ENCODE results near the gene GNPDA1. TPM values are rescaled to one million over a fixed set of nuclear protein-coding genes. Genes with fewer than 3 reads are reported as not detected.

The GNPDA1 gene
- total RNA-seq, 4 donors from 2014 or later = 14.9 to 31.9 (median 23.5) TPM

DNA sequence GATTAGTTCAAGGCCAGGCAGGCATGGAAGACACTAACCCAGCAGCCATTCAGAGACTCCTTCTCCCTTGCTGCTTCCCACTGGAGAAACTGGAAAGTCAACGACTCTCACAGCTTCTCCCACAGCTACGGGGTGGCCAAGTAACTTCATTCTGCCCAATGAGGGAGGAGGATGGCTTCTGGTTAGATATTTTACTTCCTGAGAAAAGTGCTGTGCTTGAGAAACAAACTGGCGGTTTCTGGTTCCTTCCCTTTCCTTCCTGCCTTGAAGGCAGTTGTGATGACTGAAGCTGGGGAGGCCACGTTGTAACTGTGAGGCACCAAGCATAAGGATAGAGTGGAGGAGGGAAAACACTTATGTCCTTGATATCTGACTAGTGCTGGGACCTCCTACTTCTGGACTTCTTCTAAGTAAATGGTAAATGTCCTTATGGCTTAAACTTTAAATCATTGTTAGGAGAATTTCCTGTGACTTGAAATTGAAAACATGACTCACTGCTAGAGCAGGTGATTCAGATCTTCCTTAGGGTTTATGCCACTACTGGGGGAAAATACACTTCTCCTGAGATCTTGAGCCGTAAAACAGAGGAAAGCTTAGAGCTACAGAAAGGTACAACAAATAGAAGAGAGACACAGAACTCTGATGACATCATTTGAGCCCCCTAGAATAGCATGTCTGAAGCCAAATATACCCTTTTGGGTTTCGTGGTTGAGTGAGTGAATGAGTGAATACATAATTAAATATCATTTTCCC lies 3.1 kb upstream of the GNPDA1 start:
- H3K9me3 ChIP-seq = no peaks in the 10 kb centered on the region
- peaks cover 0 to 31% (median 3%) of the 10 kb centered on the region in 4 donors for H3K4me1 ChIP-seq
- H3K4me3 ChIP-seq = no peak overlapping the region
- no peaks in the 10 kb centered on the region for H3K36me3 ChIP-seq
- no peaks in the 10 kb centered on the region for H3K27me3 ChIP-seq
- DNase-seq = peak in 2 of 3 donors; percentile 44 to 60
- peak overlapping the region; percentile 51 to 93 (median 63) for H3K27ac ChIP-seq
- no peak for TF ChIP-seq POLR2A (IDR thresholded peaks at IDR 0.05)

DNA sequence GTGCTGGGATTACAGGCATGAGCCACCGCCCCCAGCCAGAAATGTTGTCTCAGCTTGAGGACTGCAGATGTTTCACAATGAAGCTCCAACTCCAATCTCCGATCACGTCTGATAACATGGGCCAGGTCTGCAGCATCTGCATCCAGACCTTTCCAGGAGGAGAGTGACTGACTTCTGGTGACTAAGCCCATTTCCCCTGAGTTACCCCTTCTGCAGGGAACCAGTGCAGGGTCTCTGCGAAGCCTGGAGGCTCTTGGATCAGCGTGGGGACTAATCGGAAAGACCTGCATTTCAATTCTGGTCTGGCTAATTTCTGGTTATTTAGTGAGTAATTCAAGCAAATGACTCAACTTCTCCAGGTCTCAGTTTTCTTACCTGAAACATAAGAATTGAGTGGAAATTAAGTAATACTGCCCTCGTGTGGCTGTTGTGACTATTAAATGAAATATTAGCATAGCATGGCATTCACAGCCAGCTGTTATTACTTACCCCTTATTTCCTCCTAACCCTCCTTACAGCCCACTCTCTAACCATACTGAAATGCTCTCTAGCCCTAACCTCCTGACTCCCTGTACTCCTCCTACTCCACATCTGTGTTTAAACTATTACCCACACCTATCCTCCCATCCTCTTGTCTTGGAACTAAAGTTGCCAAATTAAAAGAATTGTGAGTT lies 2.2 kb upstream of the GNPDA1 start:
- Histone ChIP-seq H3K4me1 (peaks cover 0 to 31% (median 3%) of the 10 kb centered on the region in 4 donors), H3K27ac (peak overlapping the region; percentile 51 to 93 (median 63)), H3K4me3 (no peak overlapping the region), H3K27me3 (no peaks in the 10 kb centered on the region), H3K9me3 (no peaks in the 10 kb centered on the region), H3K36me3 (no peaks in the 10 kb centered on the region)
- DNase-seq = peak in 1 of 3 donors; percentile 35
- TF ChIP-seq, protein P1, sequence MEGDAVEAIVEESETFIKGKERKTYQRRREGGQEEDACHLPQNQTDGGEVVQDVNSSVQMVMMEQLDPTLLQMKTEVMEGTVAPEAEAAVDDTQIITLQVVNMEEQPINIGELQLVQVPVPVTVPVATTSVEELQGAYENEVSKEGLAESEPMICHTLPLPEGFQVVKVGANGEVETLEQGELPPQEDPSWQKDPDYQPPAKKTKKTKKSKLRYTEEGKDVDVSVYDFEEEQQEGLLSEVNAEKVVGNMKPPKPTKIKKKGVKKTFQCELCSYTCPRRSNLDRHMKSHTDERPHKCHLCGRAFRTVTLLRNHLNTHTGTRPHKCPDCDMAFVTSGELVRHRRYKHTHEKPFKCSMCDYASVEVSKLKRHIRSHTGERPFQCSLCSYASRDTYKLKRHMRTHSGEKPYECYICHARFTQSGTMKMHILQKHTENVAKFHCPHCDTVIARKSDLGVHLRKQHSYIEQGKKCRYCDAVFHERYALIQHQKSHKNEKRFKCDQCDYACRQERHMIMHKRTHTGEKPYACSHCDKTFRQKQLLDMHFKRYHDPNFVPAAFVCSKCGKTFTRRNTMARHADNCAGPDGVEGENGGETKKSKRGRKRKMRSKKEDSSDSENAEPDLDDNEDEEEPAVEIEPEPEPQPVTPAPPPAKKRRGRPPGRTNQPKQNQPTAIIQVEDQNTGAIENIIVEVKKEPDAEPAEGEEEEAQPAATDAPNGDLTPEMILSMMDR (IDR thresholded peaks at IDR 0.05) = peak; percentile 32 to 72 (median 62)
- TF ChIP-seq POLR2A (IDR thresholded peaks at IDR 0.05) = no peak

DNA sequence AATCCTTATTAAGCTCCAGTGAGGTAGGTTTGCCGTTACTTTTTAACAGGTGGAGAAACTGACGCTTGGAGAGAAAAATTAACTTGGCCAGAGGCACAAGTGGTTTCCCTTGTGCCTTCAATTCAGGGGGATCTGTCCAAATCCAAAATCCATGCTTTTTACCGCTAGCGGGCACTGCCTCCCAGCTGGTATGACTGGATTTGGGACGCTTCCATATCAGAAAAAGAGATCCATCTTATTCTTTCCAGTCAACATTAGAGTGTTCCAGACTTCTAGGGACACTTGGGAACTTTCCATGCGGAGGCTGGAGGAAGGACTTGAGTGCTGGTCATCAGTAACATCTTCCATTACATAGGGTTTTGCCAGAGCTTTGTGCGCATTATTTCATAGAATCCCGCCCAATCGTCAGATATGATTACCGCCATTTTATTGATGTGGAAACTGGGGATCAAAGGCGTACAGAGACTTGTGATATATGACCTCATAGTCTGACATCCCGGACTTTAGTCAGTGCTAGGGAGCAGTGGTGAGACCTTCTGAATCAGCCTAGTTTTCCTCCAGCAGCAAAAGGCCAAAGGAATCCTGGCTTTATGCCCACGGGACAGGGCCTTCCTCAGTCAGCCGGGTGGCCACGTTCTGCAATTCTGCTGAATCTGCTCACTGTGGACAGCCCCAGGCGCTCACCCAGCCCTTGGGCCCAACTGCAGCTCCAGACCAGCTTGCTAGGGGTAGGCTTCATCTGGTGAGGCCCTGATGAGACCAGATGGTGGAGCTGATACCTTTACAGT lies 1.1 kb upstream of the GNPDA1 start:
- H3K36me3 ChIP-seq = no peaks in the 10 kb centered on the region
- peak overlapping the region; percentile 77 to 93 (median 80) for H3K27ac ChIP-seq
- H3K4me1 ChIP-seq = peaks cover 0 to 31% (median 3%) of the 10 kb centered on the region in 4 donors
- H3K9me3 ChIP-seq = no peaks in the 10 kb centered on the region
- DNase-seq = peak in 2 of 3 donors; percentile 73 to 84
- no peaks in the 10 kb centered on the region for H3K27me3 ChIP-seq
- no peak for TF ChIP-seq POLR2A (IDR thresholded peaks at IDR 0.05)
- TF ChIP-seq, protein P1 (IDR thresholded peaks at IDR 0.05) = no peak
- H3K4me3 ChIP-seq = no peak overlapping the region

DNA sequence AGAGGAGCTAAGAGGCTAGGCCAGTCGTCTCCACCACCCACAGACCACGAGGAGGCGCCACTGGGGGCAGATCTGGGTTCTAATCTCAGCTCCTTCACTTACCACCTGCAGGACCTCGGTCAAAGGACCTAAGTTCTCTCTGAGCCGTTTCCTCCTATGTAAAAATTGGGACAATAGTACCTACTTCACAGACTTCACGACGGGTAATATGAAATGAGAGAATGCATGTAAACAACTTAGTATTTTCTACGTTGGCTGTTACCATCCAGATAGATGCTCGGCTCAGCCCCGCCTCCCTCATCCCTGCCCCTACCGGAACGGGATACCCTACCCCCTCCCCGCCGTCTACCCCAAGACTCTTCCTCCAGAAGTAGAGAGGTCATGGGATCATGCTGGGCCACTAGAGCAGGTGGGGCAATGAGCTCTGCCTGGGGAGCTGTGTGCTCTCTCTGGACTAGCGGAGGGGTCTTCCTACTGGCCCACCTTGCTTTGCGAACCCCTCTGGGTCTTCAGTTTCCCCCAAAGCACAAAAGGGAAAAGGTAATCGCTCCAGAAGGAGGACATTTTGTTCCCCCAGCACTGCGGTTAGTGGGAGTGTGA lies 541 bp downstream of the GNPDA1 start:
- peak; percentile 51 to 79 (median 68) for DNase-seq
- Histone ChIP-seq H3K27me3 (no peaks in the 10 kb centered on the region), H3K27ac (peak overlapping the region; percentile 77 to 93 (median 80)), H3K9me3 (no peaks in the 10 kb centered on the region), H3K4me1 (peaks cover 0 to 31% (median 3%) of the 10 kb centered on the region in 4 donors), H3K36me3 (no peaks in the 10 kb centered on the region), H3K4me3 (peak overlapping the region; percentile 53 to 69 (median 62))
- TF ChIP-seq, protein P1 (IDR thresholded peaks at IDR 0.05) = peak in 5 of 6 experiments; percentile 30 to 50 (median 40)
- TF ChIP-seq POLR2A (IDR thresholded peaks at IDR 0.05) = no peak

DNA sequence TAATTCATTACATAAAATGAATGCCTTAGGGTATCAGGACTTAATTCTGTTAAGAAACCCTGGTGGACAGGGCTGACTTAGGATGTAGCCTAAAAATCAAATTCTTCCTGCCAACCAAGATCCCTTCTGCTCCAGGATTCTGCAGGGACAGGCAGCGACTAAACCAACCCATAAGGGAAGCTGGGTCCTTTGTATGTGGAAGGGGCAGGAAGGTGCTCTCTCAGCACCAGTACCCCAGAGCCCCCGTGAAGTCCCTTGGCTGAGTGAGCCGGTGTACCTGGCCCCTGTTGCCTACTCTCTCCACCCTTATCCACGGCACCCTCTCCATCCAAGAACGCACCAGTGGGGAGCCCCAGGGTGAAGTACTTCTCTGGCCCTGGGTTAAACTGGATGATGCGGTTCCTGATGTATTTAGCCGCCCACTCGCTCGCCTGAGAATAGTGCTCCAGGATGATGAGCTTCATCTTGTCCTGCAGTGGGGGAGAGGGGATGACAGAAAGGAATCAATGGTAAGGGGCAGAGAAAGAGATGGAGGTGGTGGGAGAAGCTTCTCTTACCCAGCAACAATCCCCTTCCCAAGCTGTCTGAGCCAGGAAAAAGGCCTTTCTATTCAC lies 1.1 kb downstream of the GNPDA1 start:
- Histone ChIP-seq H3K36me3 (no peaks in the 10 kb centered on the region), H3K9me3 (no peaks in the 10 kb centered on the region), H3K27me3 (no peaks in the 10 kb centered on the region), H3K27ac (peak overlapping the region in 3 of 4 donors; percentile 78 to 93 (median 82)), H3K4me1 (peaks cover 0 to 31% (median 3%) of the 10 kb centered on the region in 4 donors), H3K4me3 (peak overlapping the region in 1 of 4 donors; percentile 69)
- no peak for DNase-seq
- TF ChIP-seq, protein P1 (IDR thresholded peaks at IDR 0.05) = no peak
- TF ChIP-seq POLR2A (IDR thresholded peaks at IDR 0.05) = no peak
